Measurements from ENCODE around the gene ZEB2.

ZEB2 gene

DNA sequence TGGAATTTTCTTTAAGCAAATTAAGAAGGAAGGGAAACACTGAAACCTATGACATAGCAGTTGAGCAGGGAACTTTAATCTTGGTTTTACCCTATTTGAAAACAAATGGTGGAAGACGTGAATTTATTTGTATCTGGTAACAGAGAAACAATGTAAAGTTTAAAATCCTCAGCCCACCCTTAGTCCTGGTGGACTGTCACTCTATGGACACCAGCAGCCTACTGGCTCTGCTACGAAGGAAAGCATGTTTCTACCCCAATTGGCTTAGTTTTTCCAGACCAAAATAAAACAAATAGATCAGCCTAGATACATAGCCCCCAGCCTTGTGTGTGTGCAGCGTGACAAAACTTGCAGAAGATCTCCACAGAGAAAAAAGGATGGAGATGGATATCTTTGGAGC, 7.4 kb downstream of the ZEB2 start:
- no peak for DNase-seq

DNA sequence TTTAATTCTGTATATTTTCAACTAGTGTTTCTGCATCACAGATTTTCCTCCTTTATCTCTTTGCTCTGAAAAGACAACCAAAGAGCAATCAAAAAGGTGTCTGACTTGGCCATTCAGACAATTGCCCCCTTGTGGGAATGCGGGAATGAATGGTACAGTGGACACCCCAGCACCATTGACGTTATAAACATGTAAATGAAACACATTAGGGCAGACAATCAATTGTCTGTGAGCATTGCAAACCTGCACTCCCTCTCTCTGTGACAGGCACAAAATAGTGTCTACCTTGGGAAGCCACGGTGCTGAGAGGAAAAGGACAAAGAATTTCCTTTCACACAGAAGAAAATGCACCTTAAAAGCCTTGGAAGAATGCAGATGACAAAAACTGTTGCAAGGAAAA, 8.0 kb downstream of the ZEB2 start:
- no peak for DNase-seq

DNA sequence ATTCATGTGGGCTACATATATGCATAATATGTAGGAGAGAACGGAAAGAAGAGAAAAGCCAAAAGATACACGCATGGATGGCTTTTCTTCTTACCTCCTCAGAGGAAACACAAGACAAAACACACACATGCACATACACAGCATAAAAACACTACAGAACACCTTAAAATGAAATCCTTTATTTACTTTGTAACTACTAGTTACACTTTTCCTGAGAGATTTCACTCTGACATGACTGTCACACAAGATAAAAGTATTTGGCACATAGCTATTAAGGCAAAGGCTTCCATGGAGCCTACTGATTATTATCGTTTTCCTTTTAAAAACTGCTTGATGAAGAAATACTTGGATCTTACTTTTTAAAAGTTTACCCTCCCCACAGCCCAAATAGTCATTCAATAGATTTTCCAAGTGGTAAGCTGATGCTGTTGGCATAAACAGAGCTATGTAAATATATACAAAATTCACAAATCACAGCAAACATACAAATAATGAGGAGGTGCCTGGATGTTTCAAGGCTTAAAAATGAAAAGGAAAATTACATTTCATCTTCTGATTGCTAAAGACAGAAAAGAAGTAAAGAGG, 8.6 kb downstream of the ZEB2 start:
- DNase-seq = no peak

DNA sequence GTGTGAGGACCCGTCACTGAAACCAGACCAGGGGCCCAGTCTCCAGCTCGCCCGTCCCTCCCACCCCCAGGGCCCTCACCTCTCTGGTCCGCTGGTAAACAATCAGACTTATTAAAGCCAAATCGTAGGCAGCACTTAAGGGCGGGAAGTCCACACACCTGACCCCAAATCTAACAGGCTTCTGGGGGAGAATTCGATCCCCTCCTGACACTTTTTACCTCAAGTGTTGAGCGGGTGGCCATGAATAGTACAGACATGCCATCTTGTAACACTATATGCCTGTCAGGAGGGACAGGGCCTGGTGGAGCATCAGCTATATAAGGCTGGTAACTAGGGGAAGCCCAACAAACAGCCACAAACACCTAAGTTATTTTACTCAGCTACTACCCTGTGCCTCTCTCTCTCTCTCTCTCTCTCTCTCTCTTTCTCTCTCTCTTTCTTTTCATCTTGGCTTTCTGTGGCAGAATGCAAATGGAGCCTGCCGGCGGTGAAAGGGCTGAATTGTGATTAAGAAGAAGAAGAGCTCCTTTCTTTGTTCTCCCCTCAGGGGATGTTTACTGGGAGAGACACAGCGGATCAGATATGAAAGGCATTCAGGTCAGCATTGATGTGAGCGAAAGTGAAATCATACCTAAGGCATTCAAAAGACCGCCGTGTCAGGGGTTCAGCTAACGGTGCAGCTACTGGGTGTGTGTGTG, 9.5 kb downstream of the ZEB2 start:
- DNase-seq = no peak

DNA sequence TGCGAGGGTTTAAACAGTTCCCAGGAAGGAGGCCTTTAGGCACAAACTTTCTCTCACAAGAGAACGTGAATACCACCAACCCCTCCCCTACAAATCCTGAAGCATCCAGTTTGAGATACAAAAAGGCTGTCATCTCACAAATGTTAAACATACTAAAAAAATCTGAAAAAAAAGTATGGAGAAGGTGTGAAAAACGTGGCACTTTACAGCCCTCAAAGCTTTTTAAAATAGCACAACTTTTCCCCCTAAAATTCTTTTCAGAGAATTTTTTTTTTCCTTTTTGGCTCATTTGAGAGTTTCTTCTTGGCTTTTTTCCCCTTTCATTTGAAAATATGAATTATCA, 10.1 kb downstream of the ZEB2 start:
- no peak for DNase-seq

DNA sequence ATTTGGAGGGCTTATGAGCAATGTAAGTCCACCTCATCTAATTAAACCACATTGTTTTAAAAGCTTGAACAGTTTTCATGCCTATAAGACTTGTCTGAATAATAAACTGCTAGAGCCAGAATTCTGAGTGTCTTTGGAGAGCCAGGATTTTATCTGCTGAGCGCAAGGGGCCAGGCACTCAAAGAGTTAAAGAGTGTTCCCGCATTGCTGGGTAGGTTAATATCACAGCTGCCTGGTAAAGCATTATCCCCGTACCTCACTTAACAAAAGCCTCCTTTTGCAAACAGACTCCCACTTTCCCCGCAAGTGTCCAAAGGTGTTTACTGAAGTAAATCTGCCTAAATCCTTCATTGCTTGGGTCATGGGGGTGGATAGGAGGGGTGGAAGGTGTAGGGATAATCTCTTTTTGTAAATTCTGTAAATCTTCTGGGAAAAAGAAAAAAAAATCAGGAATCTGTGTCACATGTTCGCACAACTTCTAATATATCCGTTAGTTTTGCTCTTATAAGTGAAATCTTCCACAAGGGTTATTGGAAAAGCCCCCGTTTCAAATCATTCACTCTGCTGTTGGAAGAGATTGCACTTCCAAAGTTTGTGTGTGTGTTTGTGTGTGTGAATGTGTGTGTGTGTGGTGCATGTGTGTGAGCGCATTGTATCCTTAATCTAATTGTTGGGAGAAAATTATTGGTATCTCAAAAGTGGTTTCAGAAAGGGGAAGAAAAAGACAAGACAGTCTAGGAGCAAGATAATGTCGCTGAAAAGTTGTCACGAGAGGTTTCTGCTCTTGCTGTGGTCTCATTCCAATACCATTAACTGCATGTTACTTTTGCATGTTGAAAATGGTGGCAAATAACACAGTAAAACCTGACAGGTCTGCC, 10.7 kb downstream of the ZEB2 start:
- DNase-seq = no peak

DNA sequence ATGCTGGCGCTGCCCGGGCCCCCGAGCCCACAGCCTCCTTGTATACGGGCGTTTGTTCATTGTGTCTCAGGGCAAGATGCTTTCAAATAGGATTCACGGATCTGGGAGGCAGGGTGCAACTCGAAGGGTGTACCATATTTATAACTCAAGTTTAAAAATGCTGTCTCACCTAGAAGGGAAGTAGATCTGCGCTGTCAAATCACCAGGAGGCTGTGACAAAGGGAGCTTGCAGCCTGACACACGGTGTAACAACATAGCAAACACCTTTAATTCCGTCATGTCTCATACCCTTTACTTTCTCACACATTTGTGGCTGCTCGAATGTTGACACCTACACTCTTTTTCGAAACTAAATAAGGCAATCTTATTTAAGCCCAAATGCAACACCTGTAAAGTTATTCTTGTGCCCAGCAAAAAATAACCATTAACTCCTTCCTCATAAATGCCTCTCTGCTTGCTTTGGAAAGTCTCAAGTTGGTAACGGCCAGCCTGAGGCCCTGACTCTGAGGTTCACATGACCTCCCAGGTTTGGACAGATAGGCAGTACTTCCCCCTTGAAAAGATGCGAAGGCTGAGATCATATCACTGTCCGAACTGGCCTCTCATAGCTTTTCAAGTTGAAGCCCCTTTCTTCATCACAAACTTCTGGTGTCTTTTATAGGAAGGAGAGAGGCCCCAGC, 11.6 kb downstream of the ZEB2 start:
- DNase-seq = no peak

DNA sequence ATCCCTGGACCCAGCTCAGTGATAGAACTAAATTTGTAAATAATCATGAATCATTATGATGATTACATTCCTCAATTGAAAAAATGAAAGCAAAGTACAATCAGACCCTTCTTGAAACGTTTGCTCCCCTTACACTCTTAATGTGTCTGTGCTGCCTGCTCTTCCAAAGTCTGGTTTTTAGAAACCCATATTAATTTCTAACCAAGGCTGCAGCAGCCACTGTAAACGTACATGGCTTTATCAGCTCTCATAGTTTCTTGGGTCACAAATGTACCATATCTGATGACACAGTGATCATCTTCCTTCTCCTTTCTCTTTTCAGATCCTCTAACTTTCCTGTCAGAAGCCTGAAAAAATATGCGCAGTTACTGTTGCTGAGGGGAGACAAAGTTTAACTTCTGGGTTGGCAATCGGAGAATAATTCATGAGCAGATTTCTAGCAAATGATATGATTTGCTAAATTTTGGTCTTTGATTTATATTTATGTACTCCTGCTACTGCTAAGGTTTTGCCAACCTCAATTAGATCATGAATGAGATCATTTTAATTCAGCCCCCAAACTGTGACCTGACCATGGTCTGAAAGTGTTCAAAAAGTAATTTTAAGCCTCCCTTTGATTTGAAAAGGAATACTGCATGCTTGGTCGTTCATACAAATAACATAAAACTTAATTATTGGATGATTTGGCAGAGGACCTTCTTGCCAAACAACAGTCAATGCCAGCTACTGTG, 12.3 kb downstream of the ZEB2 start:
- no peak for DNase-seq

DNA sequence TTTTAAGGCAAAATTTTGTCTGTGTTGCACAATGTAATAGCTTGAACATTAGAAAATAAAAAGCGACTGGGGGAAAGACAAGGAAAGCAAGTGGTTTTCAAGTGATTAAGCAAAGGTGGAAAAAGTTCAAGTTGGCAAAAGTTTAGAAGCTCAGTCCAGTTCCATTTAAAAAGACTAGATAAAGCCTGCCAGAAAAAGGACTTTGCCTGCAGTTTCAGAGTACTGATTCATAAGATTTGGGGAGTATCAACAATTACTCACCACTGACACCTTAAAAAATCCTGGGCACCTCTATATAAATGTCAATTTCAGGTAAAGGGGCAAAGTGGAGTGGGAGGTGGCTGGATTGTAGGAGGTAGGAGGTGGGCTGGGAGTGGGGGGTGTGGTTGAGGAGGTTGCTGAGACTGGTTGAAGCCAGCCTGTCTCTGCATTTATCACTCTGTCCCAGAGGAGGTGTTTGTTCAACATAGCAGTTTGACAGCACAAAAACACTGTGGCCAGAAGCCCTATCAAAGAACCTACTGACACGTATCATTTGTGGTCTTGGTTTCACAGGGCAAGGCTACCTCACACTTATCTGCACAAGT, 14.6 kb downstream of the ZEB2 start:
- no peak for DNase-seq

DNA sequence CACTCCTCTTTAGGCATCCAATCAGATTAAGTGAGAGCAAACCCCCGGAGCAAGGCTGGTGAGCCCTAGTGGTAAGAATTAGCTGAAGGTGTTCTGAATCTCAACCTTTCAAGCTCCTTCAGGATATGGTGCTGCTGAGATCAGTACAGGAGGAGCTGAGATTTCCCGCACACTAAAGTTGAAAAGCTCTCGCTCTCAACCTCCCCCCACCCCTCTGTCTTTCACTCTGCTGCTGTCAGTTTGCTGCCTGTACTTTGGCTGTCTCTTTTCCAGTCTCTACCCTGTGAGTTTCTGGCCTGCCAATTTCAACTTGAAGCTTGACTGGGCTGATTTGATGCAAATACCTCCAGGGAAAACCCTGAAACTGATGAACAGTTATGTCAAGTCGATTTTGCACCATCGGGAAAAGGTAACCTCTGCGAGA, 15.7 kb downstream of the ZEB2 start:
- no peak for DNase-seq

DNA sequence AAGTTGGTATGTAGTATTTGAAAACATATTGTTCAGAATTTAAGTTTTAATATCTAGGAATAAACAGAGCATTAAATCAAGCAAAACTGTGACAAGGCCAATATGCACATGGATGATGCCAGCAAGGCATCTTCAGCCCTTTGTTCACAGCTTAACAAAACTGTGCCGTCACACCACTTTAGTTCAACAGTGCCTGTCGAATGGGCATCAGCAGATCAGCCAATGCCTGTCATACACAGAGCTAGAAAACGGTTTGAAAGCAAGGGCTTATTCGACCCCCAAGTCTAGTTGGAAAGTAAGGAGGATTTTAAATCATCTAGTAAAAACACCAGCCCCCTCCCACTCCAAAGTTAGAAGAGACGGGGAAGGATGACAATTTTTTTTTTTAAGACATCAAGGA, 16.7 kb downstream of the ZEB2 start:
- no peak for DNase-seq

DNA sequence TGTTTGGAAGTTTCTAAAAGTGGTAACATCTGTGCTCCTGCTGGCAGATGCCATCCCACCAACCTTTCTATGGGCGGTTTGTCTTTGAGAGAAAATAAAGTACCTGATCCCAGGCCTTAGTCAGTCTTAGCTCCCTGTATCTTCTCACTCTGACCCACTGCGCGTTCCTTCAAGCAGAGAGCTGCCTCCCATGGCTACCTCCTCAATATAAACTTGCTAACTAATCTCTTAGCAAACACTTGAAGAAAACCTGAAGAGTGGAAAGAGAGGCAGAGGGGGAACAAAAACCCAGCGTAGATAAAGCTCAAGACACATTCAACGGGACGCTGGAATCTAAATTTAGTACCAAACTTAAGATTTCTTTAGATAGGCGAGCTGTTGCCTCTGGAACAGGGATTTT, 17.6 kb downstream of the ZEB2 start:
- DNase-seq = no peak

DNA sequence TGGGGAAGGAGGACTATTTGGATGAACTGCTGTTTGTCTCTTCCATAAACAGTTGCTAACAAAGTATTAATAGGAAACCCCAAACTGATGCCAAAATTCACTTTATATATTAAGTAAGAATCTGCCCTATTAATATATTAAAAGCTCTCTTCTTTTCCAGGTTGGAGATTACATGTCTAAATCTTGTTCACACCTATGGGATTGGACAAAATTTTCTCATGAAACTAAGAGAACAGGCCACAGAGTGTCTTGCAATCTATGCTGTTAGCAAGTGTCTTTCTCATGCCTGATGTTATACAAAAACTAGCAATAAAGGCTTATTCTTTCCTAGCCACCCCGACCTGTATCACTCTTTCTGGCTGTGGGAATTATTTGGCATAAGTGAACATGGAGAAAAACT, 18.3 kb downstream of the ZEB2 start:
- DNase-seq = no peak

DNA sequence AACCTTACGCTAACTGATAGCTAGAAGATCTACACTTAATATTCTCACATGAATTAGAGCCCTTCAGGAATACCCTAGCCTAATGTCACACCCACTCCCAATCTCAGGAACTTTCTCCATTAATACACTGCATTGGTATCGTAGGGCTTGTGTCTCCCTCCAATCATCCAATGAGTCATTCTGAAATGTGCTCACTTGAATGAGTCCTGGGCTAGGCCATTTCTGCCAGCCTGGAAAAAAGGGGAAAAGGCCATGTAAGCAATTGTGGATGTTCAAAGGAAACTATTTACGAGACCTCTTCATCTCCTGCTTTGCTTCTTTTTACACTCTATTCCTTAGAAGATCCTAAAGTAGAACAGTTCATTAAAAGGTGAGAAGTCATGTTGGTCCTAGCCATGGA, 18.8 kb downstream of the ZEB2 start:
- DNase-seq = no peak

DNA sequence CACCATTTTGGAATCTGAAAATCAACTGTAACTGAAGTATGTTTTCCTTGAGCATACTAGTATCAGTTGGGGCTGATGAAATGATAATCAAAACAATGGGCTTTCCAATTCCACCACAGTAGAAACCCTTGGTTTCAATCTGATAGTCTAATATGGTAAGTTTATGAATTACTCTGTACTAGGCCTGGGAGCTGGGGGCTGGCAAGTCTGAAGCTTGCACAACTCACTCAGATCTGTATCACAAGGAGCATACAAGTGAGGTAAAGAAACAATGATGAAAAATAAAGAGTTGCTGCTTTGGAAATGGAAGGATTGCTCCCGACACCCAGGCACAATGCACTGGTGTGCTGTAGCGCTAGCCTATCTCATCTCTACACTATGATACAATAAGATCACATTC, 19.4 kb downstream of the ZEB2 start:
- DNase-seq = no peak

DNA sequence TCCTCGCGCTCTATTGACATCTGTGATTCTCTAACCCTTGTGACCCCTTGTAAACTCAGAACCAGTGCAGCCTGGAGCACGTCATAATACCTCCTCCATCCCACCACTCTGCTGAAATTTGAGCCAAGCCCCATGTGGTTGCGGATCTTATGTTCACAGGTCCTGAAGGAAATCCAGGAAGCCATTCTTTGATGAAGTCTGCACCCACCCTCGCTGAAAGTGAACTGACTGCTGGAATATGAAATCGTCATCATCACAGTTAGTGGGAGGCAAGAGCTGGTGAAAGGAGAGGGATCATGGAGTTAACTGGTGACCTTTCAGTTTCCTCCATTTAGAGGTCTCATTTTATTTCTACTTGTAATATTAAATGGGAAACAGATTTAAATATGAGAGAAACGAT, 21.6 kb downstream of the ZEB2 start:
- no peak for DNase-seq

DNA sequence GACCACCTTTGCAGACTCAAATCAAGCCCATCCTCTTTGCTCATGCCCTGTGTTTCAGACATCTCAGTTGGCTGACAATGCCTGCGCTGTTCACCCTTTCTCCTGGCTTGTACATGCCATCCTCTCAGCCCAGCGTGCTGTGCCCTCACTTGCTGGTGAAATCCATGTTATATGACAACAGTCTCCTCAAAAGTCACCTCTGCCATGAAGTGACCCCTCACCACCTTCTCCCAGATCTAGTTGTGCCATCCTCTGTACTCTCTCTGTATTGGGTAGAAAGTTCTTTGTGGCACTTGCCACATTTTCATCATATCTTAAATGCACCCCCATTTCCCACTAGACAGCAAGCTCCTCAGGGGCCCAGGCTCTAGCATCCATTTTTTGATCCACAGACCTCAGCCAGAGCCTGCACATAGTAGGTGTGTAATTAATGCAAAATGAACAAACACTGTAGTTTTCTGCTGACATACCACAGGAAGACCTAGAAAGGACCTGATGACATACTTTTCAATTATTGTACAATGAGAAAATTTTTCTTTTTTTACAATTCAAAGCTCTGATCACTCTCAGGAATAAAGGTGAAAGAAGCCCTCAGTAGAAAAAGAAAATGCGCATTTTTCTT, 22.8 kb downstream of the ZEB2 start:
- DNase-seq = no peak

DNA sequence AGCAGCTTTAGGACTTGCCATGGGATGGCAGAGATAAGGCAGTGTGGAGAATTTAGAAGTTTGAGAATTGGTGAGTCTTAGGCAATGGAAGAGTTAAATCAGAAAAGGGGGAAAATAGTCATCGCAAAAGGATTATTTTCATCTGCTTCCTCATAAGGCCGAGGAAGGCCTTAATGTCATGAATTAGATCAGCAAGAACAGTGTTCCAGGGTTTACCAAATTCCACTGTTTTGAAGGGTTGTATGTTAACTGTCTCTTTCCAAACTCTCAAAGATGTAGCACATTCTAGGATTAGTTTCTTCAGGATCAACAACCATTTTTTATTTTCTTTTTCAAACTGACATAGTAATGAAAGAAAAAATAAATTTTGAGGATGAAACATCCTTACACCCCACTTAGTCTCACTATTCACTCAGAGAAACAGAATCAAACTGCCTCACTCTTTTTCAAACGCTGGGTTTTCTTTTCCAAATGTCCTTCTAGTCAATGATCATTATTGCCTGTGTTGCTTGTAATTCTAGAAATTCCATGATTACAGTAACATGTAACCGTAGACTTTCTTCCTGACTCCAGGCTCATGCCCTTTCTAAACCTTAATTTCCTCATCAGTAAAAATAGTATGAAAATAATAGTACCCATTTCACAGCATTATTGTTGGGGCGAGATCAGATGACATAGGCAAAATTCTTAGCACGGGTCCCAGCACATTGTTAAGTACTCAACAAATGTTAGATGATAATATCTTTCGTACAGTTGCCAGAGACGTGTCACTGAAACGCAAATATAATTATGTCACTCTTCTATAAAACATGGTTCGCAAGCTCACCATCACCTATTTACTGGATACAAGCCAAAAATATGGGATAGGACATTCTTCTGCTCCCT, 23.6 kb downstream of the ZEB2 start:
- DNase-seq = no peak

DNA sequence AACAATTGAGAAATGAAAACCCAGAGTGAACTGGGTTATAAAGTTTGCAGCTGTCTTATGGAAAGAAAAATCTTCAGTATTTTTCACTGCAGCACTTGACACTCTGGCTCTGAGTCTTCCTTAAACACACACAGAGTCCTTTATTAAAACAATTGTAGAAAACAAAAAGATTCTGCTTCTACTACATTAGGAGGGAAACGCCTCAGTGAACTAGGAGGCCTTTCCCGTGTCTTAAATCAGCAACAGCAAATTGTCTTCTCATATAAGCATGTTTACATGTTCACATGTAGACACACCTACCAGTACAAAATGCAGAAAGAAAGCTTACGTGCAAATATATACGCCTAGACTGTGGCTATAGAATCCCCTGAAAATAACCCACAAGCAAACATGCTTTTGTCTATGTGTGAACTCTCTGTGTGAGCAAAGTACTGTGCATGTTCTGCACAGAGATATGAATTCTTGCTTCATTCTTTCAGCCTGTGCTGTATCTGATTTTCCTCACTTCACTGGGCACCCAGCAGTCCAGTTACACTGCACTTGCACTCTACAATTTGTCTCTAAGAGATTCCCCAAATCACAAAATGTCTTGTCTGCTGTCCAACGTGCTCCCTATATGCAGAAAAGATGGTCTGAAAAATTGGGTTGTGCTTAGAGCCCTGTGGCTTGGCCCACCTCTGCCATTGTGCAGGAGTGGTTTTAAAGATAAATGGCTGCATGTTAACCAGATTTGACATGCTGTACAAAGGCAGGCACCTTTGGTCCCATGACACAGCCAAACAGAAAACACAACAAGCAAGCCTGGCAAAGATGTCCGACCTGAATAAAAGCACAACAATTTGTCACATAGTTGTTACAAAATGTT, 24.5 kb downstream of the ZEB2 start:
- no peak for DNase-seq
